Stimulated activated CD8-positive, alpha-beta memory T cell treated with anti-CD3 and anti-CD28 coated beads, Interleukin-15, amount 100 ng/mL, for 24 hours (primary cell): ENCODE measurements around the gene TWF2.
A peak's percentile ranks its signal among the peaks of the same experiment; 100 is the strongest.

Source experiments
- DNase-seq: peaks from one replicate; pipeline ENCODE4 v3.0.0-alpha.2; 2020; ENCODE audit warnings: low read depth

The TWF2 gene

GRCh38 chr3:52202384-52203077, 36.4 kb downstream of the TWF2 start:
- no peak for DNase-seq

- DNase-seq, result no peak
These were observed 37.8 kb downstream of the TWF2 start for GRCh38 chr3:52200981-52201679.

- DNase-seq, result no peak
These were observed 40.0 kb downstream of the TWF2 start for GRCh38 chr3:52198643-52199608.

- DNase-seq, result peak; percentile 95
These were observed 40.9 kb downstream of the TWF2 start, which contains the start of gene ALAS1 for GRCh38 chr3:52197842-52198625. Gene ALAS1 (plus strand): TSS chr3:52198160. CDS start chr3:52199242, 1,082 bp downstream.

- DNase-seq, result no peak
These were observed 41.5 kb downstream of the TWF2 start for GRCh38 chr3:52197499-52197841.

- DNase-seq, result no peak
These were observed 42.0 kb downstream of the TWF2 start for GRCh38 chr3:52196977-52197376.

GRCh38 chr3:52195823-52196331, 43.1 kb downstream of the TWF2 start:
- DNase-seq, result no peak

GRCh38 chr3:52195291-52195597, 43.7 kb downstream of the TWF2 start:
- no peak for DNase-seq

- no peak for DNase-seq
These were observed 44.3 kb downstream of the TWF2 start for GRCh38 chr3:52194485-52195290.

- no peak for DNase-seq
These were observed 45.9 kb downstream of the TWF2 start for GRCh38 chr3:52193065-52193464.

- DNase-seq, result no peak
These were observed 47.3 kb downstream of the TWF2 start for GRCh38 chr3:52191663-52192062.

DNA sequence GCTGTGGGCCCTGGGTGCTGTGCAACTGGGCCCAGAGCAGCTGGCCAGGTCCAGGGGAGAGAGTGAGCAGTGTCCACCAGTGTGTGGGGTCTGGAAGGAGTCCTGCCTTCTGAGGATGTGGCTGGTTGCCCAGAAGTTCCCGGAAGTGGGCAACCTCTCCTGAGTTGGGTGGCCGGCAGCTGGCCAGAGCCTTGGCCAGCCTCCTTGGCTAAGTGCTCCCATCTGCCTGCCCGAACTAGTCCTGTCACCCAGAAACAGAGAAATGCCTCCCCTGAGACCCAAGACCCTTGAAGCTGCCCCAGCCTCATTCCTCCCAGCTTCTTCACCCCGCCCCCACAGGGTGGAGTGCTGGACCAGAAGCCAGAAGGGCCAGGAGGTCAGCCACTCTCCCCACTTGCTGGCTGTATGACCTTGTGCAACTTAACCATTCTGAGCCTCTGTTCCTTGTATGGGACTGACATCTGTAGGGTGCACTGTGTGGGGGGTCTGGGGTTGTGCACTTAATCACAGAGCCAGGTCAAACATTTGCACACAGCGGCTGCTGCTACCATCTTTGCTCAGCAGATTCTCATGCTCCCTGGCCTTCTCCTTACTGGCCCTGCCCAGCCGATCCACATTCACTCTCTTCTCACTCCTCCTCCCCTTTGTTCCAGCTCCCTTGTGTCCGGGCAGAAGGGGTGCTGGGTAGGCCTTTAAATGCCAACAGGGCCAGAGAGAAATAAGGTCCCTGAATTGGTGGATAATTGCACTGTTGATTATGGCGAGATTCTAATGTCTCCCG, 48.5 kb downstream of the TWF2 start:
- DNase-seq, result no peak

DNA sequence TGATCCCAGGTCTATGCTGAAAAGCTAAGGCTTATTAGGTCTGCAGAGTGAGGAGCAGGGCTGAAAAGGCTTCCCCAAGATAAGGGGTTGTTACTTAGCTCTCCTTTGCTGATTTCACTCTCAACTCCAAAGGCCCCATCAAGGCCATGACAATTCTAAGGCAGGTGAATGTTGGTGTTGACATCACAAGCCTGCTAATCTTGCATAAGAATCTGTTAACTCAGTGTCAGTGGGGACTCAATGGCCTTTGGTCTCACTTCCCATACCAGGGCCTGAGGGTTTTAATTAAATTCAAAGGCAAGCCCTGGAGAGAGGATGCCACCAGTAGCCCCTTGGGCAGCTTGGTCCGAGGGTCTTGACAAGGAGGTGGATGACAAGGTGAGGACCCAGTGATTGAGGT, 50.4 kb downstream of the TWF2 start:
- no peak for DNase-seq

DNA sequence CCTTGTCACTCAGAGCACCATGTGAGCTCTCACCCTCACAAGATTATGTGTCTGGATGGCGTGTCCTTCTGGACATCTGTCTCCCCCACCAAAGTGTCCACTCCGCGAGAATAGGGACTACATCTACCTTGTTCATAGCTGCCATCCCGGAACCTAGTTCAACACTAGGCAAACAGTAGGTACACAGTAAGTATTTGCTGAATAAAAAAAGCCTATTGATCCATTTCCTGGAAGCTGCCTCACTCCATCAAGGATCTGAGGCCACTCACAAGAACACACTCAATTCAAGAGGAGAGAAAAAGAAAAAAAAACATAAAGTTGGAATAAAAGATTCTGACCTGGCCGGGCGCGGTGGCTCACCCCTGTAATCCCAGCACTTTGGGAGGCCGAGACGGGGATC, 52.2 kb downstream of the TWF2 start:
- no peak for DNase-seq

DNA sequence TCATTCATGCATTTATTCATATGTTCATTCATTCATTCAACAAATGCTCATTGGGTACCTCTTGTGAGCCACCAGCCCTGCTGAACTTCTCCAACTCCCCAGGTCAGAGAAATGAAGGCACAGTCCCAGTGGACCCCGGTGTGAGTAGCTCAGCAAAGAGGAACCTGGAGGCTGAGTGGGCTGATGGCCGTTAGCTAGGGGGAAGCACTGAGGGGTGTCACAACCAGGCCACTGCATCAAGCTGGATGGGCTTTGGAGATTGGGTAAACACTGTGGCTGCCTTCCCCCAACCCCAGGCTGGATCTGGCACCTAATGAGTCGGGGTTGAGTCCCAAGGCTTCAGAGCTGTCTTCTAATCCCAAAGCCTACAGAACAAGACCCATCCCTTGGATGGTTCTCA, 53.1 kb downstream of the TWF2 start:
- no peak for DNase-seq

DNA sequence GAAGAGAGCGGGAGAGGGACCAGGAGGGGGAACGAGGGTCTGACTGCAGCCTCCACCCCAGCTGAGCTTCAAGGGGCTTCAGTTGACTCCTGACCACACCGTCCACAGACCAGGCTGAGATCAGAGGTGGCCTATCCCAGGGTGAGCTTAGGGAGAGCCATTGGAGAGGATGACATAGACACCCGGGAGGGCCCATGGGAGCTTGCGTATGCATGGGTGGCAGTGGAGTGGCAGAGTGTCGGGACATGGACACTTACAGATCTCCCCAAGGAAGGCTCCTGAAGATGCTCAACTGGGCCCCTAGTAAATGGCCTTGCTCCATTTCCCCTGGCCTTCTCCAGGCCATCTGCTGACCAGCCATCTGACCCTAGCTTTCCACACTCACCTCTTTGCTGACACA, 53.6 kb downstream of the TWF2 start:
- no peak for DNase-seq

DNA sequence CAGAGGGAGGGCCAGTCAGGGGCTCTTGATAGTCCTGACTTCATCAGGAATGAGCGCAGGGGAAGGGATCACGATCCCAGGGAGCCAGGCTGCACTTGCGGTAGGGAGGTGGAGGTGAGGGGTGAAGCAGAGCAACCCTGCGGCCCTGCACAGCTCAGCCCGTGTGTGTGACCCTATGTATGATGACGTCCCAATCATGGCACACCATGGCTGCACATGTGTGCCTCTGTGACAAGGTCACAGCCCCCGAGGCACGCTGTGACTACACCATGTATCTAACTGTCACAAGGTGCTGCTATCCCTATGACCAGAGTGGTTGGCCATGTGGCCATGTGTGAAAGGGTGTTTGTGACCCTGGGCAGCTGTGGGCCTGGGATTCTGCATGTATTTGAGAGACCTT, 54.3 kb downstream of the TWF2 start:
- DNase-seq, result no peak

- no peak for DNase-seq
These were observed 55.0 kb downstream of the TWF2 start for GRCh38 chr3:52183786-52184445.

GRCh38 chr3:52182691-52183090, 56.3 kb downstream of the TWF2 start:
- DNase-seq, result no peak

DNA sequence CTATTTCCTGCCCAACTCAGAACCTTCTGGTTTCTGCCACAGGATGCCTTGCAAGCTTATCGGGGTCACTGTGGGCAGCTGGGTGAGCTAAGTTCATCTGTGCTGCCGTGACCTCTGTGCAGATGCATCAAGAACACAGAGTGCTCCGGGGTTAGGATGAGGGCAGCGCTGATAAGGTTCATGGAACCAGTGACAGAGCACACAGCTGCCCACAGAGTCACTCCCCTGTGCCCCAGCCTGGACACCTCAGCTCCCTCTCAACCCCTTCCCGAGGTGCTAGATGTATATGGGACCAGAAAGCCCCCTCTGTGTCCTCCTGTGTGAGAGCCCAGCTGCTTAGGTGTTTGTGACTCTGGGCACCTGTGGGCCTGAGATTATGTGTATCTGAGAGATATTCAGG, 56.8 kb downstream of the TWF2 start:
- no peak for DNase-seq
